Left lung (tissue), 10 donors: Measurements from ENCODE around the gene PLB1. TPM values are rescaled to one million over a fixed set of nuclear protein-coding genes. Genes with fewer than 3 reads are reported as not detected.

Experiments used
- ATAC-seq: fragments of 200-7000 bp; cut with Tn5 transposase; one replicate; pipeline ENCODE4 v1.9.1; 2020; ENCODE audit warnings: moderate library complexity
- DNase-seq, 4 donors: peaks; one replicate each; pipeline ENCODE4 v3.0.0-alpha.2; 2013 to 2020
- H3K27ac ChIP-seq, 2 donors: fragments of 200-600 bp; sonication (generic) in 1 of 2; one replicate each; pipeline versions ENCODE4 v1.5.0 to v1.8.0; 2020 to 2021
- H3K27me3 ChIP-seq, 2 donors: fragments of 200-600 bp; sonication (generic) in 1 of 2; one replicate each; pipeline versions ENCODE4 v1.5.0 to v1.8.0; 2020 to 2021
- H3K36me3 ChIP-seq, 2 donors: fragments of 200-600 bp; sonication (generic) in 1 of 2; one replicate each; pipeline versions ENCODE4 v1.5.0 to v1.8.0; 2020 to 2021
- H3K4me1 ChIP-seq, 2 donors: fragments of 200-600 bp; one replicate each; pipeline ENCODE4 v1.8.0; 2021
- H3K4me3 ChIP-seq, 2 donors: fragments of 200-600 bp; sonication (generic) in 1 of 2; one replicate each; pipeline versions ENCODE4 v1.5.0 to v1.8.0; 2020 to 2021; ENCODE audit warnings: mild to moderate bottlenecking in 1 of 2
- H3K9me3 ChIP-seq, 2 donors: fragments of 200-600 bp; sonication (generic) in 1 of 2; one replicate each; pipeline versions ENCODE4 v1.5.0 to v1.8.0; 2020 to 2021
- CTCF ChIP-seq, 2 donors: fragments of 200-600 bp; sonication (generic) in 1 of 2; IDR thresholded peaks; one replicate each; pipeline versions ENCODE4 v1.5.0 to v1.8.0; 2021; ENCODE audit warnings: antibody characterized with exemption in 2 of 2
- intact Hi-C, 2 donors: fragments of 100-400 bp; cut with DNase I; formaldehyde crosslinking; loops; one replicate each; pipeline versions ENCODE4 v1.11.2 to v1.14.2; 2022
- polyA plus RNA-seq, 6 donors: library from polyadenylated mRNA; unstranded; fragments of 120-200 nt; gene quantifications; one replicate each; pipeline ENCODE4 v1.2.1, GENCODE V29; 2013; ENCODE audit not compliant: insufficient read length in 6 of 6
- total RNA-seq, 2 donors: library from RNA; stranded (reverse); fragmentation: NEBNext Ultra II Directional; extraction: Animal tissue kit (Norgen Biotek cat#: 25700); gene quantifications; one replicate each; pipeline ENCODE4 v1.2.1, GENCODE V29; 2021
- donor health status: DM: no; HTN: yes; CAD: no.
- donor health status: DM: no; HTN: no; CAD: no.

PLB1 gene
- total and polyA plus RNA-seq, 8 donors = 0.94 to 6.8 (median 1.9) TPM

- H3K9me3 ChIP-seq = peaks cover 0 to 7% of the 10 kb centered on the region in 2 donors
- DNase-seq (no peak), ATAC-seq (peak; percentile 65)
- no peaks in the 10 kb centered on the region for H3K36me3 ChIP-seq
- no peak overlapping the region for H3K27ac ChIP-seq
- no peak overlapping the region for H3K4me3 ChIP-seq
- TF ChIP-seq CTCF (IDR thresholded peaks at IDR 0.05) = no peak
- no peaks in the 10 kb centered on the region for H3K27me3 ChIP-seq
- H3K4me1 ChIP-seq = no peaks in the 10 kb centered on the region
- intact Hi-C loops = no loop called here
Observed at GRCh38 chr2:28507796-28508764, 12.2 kb downstream of the PLB1 start.

- TF ChIP-seq CTCF (IDR thresholded peaks at IDR 0.05) = no peak
- no peak overlapping the region for H3K27ac ChIP-seq
- intact Hi-C loops = no loop called here
Observed at GRCh38 chr2:28509361-28509760, 13.5 kb downstream of the PLB1 start.

GRCh38 chr2:28510184-28510583, 14.3 kb downstream of the PLB1 start:
- no peaks in the 10 kb centered on the region for H3K36me3 ChIP-seq
- no peak overlapping the region for H3K4me3 ChIP-seq
- intact Hi-C loops = no loop called here
- peaks cover 0 to 7% of the 10 kb centered on the region in 2 donors for H3K9me3 ChIP-seq
- ATAC-seq = no peak
- H3K4me1 ChIP-seq = no peaks in the 10 kb centered on the region
- DNase-seq = no peak
- TF ChIP-seq CTCF (IDR thresholded peaks at IDR 0.05) = no peak
- peaks cover 0 to 7% of the 10 kb centered on the region in 2 donors for H3K27me3 ChIP-seq
- no peak overlapping the region for H3K27ac ChIP-seq

More at GRCh38 chr2:28509361-28509760, 13.5 kb downstream of the PLB1 start:
- no peak for DNase-seq
- no peaks in the 10 kb centered on the region for H3K4me1 ChIP-seq
- no peaks in the 10 kb centered on the region for H3K36me3 ChIP-seq
- H3K27me3 ChIP-seq = no peaks in the 10 kb centered on the region
- H3K4me3 ChIP-seq = no peak overlapping the region
- ATAC-seq = no peak
- peaks cover 0 to 7% of the 10 kb centered on the region in 2 donors for H3K9me3 ChIP-seq

- peaks cover 0 to 11% of the 10 kb centered on the region in 2 donors for H3K27me3 ChIP-seq
- no peaks in the 10 kb centered on the region for H3K36me3 ChIP-seq
- no peak overlapping the region for H3K4me3 ChIP-seq
- no peak overlapping the region for H3K27ac ChIP-seq
- peaks cover 0 to 7% of the 10 kb centered on the region in 2 donors for H3K9me3 ChIP-seq
- no peak for DNase-seq
- no peaks in the 10 kb centered on the region for H3K4me1 ChIP-seq
- TF ChIP-seq CTCF (IDR thresholded peaks at IDR 0.05) = no peak
- no peak for ATAC-seq
- intact Hi-C loops = no loop called here
Observed at GRCh38 chr2:28511871-28512606, 16.2 kb downstream of the PLB1 start.

GRCh38 chr2:28512607-28512965, 16.7 kb downstream of the PLB1 start:
- DNase-seq (no peak), ATAC-seq (no peak)
- H3K27me3 ChIP-seq = peaks cover 0 to 16% of the 10 kb centered on the region in 2 donors
- no peak overlapping the region for H3K27ac ChIP-seq
- H3K36me3 ChIP-seq = no peaks in the 10 kb centered on the region
- no peak overlapping the region for H3K4me3 ChIP-seq
- no peaks in the 10 kb centered on the region for H3K4me1 ChIP-seq
- intact Hi-C loops = no loop called here
- peaks cover 0 to 7% of the 10 kb centered on the region in 2 donors for H3K9me3 ChIP-seq
- TF ChIP-seq CTCF (IDR thresholded peaks at IDR 0.05) = no peak
